WI38 (cell line): ENCODE results near the gene ITPK1.

ENCODE experiments used
- H3K4me3 ChIP-seq: 2 replicates; pipeline ENCODE4 v1.5.1; 2011; ENCODE audit warnings: low read depth, mild to moderate bottlenecking, control low read depth, low read length
- TF ChIP-seq, protein P1 (sequence below): IDR thresholded peaks from 2 replicates; pipeline ENCODE4 v1.5.1; 2012; ENCODE audit warnings: low read depth, mild to moderate bottlenecking, control low read depth, low read length

The ITPK1 gene

DNA sequence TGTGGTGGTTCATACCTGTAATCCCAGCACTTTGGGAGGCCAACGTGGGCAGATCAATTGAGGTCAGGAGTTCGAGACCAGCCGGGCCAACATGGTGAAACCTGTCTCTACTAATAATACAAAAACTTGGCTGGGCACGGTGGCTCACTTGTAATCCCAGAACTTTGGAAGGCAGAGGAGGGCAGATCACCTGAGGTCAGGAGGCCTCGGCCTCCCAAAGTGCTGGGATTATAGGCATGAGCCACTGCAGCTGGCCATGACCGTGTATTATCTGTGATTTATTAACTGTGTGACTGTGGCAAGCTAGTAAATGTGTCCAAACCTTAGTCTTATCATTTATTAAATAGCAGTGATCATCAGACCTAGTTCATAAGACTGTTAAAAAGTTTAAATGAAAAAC lies 7.1 kb upstream of the ITPK1 start:
- no peak overlapping the region for H3K4me3 ChIP-seq
- TF ChIP-seq, protein P1, sequence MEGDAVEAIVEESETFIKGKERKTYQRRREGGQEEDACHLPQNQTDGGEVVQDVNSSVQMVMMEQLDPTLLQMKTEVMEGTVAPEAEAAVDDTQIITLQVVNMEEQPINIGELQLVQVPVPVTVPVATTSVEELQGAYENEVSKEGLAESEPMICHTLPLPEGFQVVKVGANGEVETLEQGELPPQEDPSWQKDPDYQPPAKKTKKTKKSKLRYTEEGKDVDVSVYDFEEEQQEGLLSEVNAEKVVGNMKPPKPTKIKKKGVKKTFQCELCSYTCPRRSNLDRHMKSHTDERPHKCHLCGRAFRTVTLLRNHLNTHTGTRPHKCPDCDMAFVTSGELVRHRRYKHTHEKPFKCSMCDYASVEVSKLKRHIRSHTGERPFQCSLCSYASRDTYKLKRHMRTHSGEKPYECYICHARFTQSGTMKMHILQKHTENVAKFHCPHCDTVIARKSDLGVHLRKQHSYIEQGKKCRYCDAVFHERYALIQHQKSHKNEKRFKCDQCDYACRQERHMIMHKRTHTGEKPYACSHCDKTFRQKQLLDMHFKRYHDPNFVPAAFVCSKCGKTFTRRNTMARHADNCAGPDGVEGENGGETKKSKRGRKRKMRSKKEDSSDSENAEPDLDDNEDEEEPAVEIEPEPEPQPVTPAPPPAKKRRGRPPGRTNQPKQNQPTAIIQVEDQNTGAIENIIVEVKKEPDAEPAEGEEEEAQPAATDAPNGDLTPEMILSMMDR: no peak

DNA sequence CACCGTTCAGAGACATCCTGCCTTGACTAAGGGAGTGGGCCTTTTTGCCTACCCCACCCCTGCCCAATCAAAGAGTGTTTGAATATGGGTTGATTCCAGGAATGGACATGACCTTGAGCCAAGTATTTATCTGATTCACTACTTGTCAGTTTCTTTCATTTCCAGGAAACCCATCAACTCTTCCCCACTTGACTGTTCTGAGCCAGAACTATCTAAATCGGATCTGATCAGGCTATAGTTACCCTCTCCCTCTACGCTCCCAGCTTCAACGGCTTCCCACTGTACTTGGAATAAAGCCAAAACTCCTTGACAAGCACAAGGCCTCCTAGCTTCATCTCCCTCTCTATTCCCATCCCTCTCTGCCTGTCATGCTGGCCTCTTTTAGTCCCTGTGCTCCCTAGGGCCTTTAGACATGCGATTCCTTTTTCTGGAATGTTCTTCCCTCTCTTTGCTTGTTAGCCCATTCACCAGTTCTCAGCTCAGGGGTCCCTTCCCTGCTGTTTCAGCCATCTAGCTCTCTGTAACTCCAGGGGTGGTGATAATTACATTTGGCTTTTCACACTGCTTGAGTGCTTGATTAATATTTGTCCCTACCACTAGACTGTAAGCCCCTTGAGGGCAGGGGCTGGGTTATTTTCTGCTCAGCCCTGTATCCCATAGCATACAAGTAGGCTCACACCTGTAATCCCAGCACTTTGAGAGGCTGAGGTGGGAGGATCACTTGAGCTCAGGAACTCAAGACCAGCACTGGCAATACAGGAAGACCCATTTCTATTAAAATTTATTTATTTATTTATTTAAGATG lies 5.5 kb upstream of the ITPK1 start:
- H3K4me3 ChIP-seq: no peak overlapping the region
- TF ChIP-seq, protein P1: no peak

DNA sequence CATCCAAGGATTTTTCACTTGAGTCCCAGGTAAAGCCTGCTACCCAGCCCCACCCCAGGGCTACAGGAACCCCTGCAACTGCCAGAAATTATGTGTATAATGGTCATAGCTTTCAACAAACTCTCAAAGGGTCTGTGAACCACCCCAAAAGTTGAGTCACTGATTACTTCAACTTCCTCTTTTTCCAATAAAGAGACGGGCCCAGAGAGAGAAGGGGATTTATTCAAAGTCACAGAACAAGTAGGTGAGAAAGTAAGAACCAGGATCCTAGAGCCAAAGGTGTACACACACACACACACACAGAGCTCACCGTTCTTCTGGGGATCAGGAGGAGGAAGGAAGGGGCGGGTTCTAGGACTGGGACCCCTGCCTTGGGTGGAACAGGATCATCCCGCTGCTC lies 4.8 kb upstream of the ITPK1 start:
- TF ChIP-seq, protein P1: no peak
- H3K4me3 ChIP-seq: no peak overlapping the region

DNA sequence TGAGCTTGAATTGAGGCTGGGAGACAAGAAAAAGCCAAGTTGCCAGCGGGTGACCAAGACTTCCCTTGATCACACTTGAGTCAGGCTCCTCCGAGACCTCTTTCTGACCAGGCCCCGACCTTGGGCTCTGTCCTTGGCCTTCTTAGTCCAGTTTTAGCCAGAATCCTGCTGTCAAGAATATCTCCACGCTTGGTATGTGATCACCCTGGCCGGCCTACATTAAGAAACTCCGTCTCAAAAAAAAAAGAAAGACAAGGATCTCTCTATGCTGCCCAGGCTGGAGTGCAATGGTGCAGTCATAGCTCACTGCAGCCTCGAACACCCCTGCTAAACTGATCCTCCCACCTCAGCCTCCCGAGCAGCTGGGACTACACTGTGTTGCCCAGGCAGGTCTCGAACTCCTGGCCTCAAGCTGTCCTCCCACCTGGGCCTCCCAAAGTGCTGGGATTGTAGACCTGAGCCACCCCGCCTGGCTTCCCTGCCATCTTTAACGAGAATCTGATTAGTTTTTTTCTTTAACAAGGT lies 1.0 kb upstream of the ITPK1 start:
- peak overlapping the region; percentile 59 for H3K4me3 ChIP-seq
- TF ChIP-seq, protein P1: no peak

DNA sequence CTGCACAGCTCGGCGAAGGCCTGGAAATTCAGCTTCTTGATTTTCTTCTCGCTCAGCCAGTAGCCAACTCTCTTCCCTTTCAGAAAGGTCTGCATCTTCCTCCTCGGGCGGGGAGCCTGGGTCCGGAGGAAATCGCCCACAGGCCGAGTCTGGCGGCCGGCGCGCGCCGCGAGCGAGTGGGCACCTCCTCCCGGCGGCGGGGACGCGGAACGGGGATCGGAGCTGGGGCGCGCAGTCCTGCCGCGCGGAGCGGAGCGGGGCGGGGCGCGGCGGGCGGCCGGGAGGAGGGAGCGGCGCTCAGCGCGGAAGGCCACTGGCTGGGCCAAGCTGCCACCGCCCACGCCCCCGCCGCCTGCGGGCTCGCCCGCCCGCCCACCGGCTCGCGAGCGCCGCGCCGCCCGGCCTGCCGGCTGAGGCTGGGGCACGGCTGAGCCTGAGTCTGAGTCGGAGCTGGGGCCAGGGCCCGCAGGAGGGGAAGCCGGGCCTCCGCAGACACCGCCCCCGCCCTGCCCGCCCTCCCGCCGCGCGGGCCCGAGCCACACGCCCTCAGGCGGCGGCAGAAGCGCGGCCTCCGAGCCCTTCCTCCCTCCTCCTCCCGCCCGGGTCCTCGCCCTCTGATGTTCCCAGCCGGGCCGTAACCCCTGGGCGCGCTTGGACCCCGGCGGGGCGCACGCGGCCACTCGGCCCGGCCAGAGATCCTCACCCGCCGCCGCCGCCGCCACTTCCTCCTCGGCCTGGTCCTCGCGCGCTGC lies 480 bp downstream of the ITPK1 start:
- TF ChIP-seq, protein P1: no peak
- peak overlapping the region; percentile 72 for H3K4me3 ChIP-seq

DNA sequence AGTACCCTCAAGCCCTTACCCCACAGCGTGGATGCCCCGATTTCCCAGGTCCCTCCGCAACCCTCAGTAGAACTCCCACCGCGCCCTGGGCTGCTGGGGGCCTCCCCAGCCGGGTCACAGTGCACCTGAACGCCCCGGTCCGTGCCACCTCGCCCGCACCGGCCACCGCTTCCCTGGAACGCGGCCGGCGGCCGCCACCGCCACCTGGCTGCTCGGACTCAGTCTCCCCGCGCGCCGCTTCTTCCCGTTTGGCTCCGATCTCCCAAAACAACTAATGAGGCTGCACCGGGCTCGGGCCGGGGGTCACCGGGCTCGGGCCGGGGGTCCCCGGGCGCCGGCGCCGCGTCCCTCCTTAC lies 1.0 kb downstream of the ITPK1 start:
- TF ChIP-seq, protein P1: no peak

DNA sequence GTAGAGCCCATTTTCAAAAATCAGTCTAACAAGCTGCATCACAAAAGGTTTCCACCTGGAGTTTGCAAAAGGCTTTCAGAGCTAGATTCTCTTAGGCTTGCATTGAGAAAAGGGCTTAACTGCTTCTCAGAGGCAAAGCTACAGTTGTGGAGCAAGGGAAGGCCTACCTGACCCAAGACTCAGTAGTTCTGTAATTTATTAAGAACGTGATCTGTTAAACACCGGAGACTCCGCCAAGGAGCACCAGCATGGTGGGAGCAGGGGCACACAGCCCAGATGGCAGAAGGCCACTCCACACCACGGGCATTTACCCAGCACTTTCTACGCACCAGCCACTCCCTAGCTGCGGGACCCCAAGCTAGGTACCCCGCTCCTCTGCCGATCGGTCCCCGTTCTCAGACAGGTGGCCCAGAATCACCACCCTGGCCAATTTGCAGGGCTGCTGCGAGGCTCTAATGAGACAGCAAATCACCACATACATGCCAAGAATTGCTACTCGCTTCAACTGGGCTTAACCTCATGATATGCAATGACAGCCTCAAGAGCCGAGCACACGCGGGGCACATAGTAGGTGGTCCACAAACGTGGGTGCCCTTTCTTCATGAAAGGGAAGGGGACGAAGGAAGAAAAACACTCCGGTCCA lies 1.5 kb downstream of the ITPK1 start:
- TF ChIP-seq, protein P1: no peak
- peak overlapping the region; percentile 72 for H3K4me3 ChIP-seq

More for the DNA sequence above, 1.0 kb downstream of the ITPK1 start:
- H3K4me3 ChIP-seq: peak overlapping the region; percentile 72
